Activated gamma-delta T cell treated with anti-CD3 and anti-CD28 coated beads, Interleukin-2, amount 50 U/mL, for 16 hours (primary cell): Measurements from ENCODE around the gene CROCC.

Experiments used
- DNase-seq: peaks from one replicate; pipeline ENCODE4 v3.0.0-alpha.2; 2020; ENCODE audit warnings: low read depth

CROCC gene

DNA sequence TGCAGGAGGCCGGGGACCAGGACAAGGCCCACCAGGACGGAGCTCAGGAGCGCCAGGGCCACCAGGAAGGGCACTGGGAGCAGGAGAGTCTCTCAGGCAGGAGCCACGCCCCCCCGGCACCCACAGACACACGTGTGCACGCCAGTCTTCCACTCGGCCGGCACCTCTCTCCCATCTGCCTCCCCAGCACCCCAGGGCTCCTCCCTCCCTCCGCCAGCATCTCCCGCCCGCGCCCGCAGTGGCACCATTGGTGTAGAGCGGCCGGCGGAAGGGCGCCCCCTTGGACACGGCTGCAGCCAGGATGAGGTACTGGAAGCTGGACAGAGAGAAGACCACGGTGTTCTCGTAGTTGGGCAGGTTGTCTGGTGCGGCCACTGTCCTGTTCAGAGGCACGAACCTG is 64.8 kb downstream of the CROCC start:
- DNase-seq: no peak

DNA sequence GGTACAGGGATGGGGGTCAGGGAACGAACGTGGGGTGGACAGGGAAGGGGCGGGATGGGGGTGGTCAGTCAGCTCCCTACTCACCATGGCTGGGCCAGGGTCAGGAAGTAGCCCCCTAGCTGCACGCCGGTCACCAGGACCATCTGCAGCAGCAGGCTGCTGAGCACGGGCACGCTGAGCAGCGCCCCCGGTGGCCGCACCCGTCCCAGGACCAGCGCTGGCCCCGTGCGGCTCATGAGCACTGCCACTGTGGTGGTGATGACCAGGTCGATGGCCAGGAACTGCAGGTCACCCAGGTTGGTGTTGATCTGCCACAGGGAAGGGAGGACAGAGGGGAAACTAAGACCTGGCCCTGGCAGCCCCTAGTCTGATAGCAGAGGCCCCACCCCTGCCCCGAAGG is 65.2 kb downstream of the CROCC start:
- DNase-seq: no peak

DNA sequence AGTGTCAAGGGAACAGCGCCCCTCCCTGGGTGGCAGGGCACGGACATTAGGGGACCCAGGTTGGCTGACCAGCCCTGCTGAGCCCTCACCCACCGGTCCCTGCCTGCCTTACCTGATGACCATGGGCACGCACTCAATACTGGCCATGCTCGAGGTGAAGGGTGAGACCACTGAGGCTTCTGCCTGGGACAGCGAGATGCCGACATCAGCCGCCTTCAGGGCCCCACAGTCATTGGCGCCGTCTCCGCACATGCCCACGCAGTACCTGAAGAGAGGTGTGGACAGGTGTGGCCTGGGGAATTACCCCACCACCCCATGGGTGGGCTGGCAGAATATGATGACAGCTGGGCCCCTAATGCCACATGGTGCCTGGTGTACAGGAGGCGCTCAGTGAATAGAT is 66.5 kb downstream of the CROCC start:
- no peak for DNase-seq

DNA sequence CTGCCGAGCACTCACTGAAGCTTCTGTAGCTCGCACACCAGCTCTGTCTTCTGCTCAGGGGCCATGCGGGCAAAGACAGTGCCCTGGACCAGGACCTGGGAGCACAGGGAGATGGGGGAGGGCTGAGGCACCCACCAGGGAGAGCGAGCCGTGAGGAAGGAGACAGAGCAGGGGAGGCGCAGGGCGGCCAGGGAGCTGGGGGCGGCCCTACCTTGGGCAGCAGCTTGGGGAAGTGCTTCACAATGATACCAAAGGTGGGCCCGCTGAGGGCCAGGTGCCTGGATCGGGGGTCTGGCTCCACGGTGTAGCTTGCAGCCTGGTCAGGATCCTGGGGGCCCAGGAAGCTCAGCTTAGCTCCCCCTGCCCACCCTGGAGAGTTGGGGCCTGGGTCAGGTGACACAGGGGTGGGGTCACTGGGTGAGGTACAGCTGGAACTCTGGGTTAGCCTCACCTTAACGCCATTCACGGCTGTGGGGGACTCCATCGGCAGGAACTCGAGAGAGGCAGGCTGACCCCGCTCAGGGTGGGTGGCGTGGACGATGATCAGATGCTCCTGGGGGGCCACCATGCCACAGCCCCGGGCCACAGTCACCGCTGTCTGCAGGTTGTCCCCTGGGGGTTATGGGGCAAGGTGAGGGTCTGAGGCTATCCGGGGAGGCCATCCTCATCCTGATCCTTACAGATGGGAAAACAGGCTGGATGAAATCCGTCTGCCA is 68.1 kb downstream of the CROCC start:
- DNase-seq: no peak

DNA sequence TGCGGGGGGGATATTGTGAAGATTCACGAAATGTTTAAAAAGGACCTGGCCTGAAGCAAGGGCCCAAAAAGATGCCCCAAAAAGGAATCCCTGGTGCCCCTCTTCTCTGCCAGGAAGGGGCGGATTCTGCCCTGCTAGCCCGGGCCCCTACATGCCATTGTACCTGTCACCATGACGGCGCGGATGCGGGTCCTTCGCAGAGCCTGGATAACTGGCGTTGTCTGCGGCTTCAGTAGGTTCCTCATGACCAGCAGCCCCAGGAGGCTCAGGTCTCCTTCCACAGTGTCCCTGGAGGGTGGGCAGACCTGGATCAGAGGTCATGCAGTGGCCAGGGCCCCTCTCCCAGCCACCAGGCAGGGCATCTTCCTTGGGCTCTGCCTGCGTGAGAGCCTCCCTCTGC is 69.8 kb downstream of the CROCC start:
- no peak for DNase-seq

DNA sequence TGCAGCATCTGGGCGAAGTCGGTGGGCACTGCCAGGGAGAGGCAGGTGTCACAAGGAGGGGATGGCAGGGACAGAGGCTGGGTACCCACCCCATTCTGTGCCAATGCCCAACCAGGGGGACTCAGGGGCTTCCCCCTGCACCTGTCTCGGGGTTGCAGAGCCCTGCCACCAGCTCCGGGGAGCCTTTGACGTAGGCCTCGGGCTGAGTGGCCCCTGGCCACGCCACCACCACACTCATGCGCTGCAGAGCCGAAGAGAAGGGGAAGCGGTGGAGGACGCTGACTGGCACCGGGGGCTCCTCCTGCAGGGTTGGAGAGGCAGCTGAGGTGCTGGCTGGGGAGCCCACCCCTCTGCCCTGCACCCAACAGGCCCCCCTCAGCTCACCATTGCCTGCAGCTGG is 70.4 kb downstream of the CROCC start:
- no peak for DNase-seq

DNA sequence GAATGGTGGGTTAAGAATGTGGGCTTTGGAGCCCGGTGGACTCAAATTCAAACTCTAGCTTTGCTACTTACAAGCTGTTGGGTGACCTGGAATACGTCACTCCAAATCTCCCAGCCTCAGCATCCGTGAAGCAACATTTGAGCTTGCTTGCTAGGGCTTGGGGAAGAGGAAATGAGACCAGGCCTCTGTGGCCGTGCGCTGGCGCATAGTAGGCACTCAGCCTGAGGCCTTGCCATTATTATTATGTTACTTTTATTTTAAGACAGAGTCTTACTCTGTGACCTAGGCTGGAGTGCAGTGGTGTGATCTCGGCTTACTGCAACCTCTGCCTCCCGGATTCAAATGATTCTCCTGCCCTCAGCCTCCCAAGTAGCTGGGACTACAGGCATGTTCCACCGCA is 70.9 kb downstream of the CROCC start:
- DNase-seq: no peak

DNA sequence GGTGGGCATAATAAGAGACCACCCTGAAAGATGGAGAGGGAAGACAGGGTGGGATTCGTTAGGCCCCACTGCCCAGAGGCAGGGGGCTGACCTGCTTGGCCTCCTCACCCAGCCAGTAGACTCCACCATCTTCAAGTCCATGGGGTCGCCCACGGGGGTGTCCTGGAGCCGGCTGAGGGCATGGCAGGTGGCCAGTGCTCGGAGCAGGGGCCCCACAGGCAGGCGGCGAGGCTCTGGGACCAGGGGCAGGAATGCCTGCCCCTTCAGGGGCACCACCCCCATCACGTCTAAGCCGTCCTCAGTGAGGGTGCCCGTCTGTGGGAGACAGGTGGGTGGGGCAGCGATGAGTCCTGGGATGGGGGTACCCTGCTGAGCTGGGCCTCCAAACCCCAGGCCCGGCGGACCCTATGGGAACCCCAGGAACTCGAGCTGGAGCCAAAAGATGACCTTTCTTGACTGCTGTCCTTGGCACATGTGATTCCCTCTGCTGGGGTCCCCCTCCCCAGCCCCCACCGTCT is 71.8 kb downstream of the CROCC start:
- DNase-seq: no peak

DNA sequence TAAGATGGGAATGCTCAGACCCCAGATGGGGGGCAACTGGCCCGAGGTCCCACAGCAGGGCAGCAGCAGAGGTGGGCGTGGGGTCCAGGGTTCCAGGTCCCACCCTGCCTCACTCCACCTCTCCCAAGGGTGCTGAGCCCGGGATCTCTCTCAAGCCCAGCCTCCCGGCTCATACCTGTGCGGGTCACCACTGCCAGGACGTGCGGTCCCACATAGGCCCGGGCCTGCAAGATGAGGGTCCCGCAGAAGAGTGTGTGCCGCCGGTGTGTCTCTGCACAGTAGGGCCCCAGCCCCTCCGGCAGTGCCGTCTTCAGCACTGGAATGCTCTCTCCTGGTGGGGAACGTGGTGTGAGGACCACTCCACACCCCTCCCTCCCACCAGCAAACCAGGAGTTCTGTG is 75.1 kb downstream of the CROCC start:
- no peak for DNase-seq

DNA sequence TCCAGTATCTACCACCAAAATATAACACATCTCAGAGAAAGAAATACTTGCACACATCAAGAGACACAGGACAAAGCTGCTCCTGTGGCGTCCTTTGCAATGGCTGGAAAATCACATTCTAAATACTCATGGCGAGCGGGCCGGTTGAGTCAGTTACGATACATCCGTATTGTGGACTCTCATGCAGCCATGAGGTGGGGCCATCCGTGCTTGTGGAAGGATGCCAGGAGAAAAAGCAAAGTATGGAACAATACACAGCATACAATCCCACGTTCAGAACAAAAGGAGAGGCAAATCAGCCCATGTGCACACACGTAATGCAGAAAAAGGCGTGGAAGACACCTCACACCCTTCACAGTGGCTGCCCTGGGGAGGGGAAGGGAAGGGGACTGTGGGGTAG is 76.9 kb downstream of the CROCC start:
- DNase-seq: no peak

DNA sequence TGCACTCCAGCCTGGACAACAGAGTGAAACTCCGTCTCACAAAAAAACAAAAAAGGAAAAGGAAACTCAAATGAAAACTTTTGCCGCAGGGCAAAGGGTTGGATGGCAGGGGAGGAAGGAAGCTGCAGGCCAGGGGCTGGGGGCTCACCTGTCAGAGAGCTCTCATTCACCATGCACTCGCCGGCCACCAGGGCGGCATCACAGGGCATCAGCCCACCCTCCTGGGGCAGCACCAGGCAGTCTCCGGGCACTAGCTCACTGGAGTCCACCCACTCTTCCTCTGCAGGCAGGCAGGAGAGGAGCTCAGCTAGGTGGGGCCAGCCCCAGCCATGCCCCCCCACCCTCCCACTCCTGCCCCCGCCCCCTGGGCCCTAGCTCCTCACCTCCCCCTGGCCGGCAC is 78.1 kb downstream of the CROCC start:
- no peak for DNase-seq

DNA sequence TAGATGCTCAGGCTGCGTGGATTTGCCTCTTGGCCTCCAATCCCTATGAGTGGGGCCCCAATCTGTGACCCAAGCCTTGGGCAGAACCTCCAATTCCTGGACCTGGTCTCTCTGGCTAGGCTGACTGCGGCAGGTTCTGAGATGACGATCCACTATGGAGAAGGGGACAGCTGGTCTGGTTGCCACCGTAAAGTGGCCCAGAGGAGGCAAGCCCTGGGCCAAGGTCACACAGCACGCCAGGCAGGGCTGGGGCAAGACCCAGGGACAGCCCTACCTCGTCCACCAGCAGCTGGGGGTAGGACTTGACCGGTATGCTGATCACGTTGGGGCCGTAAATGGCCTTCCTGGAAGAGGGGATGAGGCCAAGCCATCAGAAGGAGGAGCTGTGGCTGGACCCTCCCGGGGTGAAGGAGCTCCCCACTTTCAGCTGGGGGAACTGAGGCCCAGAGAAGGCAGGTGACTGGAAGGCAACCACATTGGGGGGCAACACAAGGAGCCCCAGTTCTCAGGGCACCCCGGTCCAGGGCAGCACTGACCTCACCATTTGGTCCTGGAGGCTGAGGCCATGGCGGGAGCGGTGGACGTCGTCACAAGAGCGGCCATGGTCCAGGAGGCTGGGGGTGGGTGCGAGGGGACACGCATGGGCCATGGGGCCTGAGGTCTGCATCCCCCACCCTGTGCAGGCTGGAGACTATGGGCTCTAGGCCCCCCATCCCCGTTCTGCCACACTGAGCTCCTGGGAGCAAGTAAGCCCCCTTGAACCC is 80.2 kb downstream of the CROCC start:
- no peak for DNase-seq

DNA sequence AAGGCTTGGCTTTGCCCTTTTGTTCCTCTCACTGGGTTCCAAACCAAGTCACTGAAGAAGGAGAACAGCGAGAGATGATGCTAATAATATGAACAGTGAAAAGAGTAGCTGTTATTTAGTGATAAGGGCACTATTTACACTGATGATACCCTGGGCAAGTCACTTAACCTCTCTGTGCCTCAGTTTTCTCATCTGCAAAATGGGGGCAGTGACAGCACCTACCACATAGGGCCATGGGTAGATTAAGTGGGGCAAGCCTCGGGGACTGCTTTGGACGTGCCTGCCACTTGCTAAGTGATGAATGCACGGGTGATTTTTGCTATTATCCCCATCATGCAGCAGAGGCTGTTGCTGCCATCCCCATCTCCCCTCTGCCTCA is 80.8 kb downstream of the CROCC start:
- DNase-seq: no peak

DNA sequence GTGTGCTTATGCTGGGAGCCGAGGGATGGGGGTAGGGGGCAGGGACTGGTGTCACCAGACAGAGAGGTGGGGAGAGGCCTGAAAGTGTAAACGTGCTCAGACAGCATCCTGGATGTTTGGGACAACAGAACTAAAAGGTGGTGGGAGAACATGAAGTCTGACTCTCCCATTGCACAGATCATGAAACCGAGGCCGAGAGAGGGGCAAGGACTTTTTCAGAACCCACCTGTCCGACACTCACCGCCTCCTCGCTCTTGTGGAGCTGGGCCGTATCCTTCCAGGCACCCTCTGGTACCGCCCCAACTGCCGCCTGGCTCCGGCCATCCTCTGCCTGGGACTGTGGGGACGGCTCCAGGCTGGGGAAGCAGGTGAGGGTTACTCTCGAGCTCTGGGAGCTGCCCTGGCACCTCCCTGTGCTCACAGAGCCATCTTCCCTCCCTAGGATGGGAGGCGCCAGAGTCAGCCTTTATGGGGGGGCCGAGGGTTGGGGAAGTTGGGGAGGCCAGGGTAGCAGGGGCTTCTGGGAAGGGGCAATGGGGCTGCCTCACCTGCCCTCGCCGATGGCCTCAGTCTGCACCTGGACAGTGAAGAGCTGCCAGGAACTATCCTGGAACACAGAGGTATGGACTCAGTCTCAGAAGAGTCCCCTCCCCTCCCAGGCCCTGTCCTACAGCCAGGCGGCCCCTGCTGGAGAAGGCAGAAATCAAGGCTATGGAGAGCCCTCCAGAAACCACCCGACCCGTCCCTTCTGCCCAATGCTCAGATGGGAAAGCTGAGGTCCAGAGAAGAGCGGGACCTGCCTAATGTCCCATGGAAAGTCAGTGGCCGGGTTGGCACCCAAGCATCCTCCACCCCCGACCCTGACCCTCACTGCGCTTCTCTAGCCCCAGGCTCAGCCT is 83.0 kb downstream of the CROCC start:
- DNase-seq: no peak

DNA sequence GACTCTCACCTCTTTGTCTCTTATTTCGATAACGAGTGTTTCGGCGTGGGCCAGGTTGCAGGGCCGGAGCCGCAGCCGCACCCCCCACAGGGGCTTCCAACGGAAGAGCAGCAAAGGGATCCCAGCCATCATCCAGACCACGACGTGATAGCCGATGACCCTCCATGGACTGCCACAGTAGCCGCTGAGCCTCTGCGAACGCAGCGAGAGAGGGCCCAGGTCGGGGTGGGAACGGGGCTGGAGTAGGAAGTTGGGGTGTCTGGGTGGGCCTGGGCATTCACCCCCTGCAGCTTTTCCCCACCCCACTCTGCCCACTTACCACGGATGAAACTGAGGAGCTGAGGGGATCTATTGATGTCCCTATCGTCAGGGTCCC is 83.6 kb downstream of the CROCC start:
- no peak for DNase-seq

DNA sequence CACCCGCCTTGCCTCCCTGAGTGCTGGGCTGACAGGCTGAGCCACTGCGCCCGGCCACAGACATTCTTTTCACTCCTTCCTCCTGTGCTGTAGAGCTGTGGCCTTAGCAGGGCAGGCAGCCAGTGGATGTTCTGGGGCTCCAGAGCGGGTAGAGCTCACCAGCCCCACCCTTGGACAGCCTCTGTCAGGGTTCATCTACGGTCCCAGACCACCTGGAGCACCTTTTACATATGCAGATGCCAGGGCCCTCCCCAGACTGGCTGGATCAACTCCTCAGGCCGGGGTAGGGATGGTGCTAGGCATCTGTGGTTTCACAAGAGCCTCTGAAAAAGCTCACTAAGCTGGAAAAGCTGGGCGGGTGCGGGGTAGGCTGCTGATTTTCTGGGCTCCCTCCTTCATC is 85.4 kb downstream of the CROCC start:
- DNase-seq: no peak

DNA sequence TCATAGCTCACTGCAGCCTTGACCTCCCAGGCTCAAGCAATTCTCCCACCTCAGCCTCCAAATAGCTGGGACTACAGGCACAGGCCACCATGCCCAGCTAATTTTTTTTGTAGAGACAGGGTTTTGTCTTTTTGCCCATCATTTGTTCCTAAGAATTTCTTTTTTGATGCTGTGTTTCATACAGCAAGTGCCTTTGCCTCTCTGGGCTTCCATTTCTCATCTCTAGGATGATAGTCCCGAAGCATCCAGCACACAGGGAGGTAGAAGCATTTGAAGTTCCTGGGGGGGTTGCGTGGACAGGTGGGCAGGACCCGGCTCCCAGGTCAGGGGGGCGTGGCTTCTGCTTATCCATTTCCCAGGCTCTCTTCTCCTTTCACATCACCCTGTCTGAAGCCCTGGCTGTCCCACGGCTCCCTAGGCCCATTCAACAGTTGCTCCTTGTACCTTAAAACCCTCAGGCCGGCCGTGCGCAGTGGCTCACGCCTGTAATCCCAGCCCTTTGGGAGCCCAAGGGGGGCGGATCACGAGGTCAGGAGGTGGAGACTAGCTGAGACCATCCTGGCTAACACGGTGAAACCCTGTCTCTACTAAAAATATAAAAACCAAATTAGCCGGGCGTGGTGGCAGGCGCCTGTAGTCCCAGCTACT is 86.6 kb downstream of the CROCC start:
- no peak for DNase-seq

DNA sequence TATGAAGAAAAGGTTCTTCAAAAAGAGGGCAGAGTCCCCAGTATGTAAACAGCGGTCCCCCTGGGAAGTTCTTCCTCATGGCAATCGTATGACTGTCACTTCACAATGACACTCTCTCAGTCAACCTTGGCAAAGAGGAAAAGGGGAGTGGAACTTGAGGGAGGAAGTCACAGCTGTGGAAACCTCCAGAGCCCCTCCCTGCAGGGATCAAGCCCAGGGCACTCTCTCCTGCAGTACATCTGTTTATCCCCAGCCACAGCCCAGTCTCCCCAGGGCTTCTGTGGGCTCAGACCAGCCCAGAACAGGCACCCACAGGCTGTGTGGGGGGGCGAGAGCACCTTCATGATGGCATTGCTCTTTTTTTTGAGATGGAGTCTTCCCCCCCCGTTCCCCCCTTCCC is 88.0 kb downstream of the CROCC start:
- no peak for DNase-seq

DNA sequence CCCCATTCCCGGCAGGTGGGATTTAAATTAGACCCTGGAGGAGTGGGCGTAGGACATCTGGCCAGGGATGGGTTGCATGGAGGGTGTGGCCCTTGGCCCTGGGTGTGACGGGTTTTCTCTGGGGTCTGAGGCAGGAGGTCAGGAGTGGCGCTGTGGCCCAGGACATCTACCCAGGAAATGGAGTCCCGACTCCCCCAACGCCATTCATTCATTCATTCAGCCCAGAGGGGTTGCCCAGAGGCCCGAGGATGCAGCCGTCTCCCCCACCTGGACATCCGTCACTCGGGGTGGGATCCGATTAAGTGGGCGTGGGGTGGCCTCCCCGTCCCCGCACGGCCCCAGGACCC is 89.3 kb downstream of the CROCC start:
- no peak for DNase-seq

DNA sequence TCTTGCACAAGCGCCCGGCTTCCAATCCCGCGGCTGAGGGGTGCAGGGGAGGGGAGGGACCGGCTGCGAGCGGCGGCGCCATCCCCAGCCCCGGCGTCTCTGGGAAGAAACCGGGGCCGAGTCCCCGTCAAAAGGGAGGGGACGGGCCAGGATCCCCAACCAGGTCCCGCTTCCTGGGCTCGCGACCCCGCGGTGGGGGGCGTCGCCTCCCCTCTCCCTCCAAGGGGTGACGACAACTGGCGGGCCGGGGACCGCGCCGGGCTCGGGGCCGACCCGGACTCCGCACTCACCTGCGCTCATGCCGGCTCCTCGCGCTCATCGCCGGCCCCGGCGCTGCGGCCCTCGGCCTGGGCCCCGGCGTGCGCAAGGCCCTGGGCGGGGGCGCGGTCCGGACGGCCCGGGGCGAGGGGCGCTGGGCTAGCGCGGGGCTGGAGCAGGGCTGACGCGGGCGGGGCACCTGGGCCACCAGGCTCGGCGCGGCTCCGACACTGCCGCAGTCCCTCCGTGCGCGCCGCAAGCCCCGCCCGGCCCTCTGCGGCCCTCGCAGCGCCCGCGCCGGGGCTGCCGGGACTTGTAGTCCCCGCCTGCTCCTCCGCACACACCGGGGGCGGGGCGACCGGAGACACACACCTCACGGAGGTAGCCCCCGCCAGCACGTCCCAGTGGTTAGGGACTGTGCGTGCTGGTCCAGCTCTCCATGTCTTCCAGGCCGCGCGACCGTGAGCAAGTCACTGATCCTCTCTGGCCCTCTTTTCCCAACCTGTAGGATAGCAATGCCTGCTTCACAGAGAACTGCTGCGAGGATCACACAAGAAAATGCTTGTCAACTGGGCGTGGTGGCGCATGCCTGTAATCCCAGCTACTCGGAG is 89.9 kb downstream of the CROCC start, which contains the start of gene ATP13A2:
ATP13A2 (minus strand) TSS at position 490 of the 869 bp plus-strand sequence; CDS start at position 300, 190 bp downstream.
- peak; percentile 67 for DNase-seq
